OCI-LY3 (cell line): ENCODE data around the gene KMO.
A peak's percentile ranks its signal among the peaks of the same experiment; 100 is the strongest.

Source experiments
- H2AFZ ChIP-seq: fragments of 200-600, 300-600 bp; shearing (Covaris generic); 2 replicates; pipeline ENCODE4 v1.6.0; 2014; ENCODE audit warnings: antibody characterized with exemption, low read depth, low read length
- H3K27ac ChIP-seq: fragments of 200-600, 300-600 bp; sonication (generic); 2 replicates; pipeline ENCODE4 v1.5.1; 2014; ENCODE audit warnings: mild to moderate bottlenecking, low read length, moderate library complexity, mixed read lengths
- H3K27me3 ChIP-seq: fragments of 200-600, 300-600 bp; sonication (generic); 2 replicates; pipeline ENCODE4 v1.6.1; 2014; ENCODE audit warnings: low read depth, low read length, mixed read lengths
- H3K36me3 ChIP-seq: fragments of 200-600, 300-600 bp; sonication (generic); replicated peaks from 2 replicates; pipeline ENCODE3; 2014; ENCODE audit warnings: low read depth, low read length, mixed read lengths
- H3K4me1 ChIP-seq: fragments of 300-600, 200-600 bp; sonication (generic); 2 replicates; pipeline ENCODE4 v1.6.1; 2014; ENCODE audit warnings: low read length, mixed read lengths
- H3K4me2 ChIP-seq: fragments of 200-600, 300-600 bp; sonication (generic); 2 replicates; pipeline ENCODE4 v1.6.1; 2014; ENCODE audit warnings: low read length, mixed read lengths
- H3K4me3 ChIP-seq: fragments of 300-600, 200-600 bp; sonication (generic); 2 replicates; pipeline ENCODE4 v1.5.1; 2014; ENCODE audit warnings: antibody characterized with exemption, mild to moderate bottlenecking, low read length, moderate library complexity
- H3K79me2 ChIP-seq: fragments of 300-600, 200-600 bp; shearing (Covaris generic); 2 replicates; pipeline ENCODE4 v1.6.1; 2014; ENCODE audit warnings: mild to moderate bottlenecking, low read length, mixed read lengths
- H3K9ac ChIP-seq: fragments of 300-600, 200-600 bp; shearing (Covaris generic); 2 replicates; pipeline ENCODE4 v1.6.0; 2014; ENCODE audit warnings: mild to moderate bottlenecking, low read length, moderate library complexity
- H3K9me3 ChIP-seq: fragments of 200-600, 300-600 bp; shearing (Covaris generic); 2 replicates; pipeline ENCODE4 v1.6.1; 2014; ENCODE audit warnings: low read length, mixed read lengths; ENCODE audit not compliant: insufficient read depth
- H4K20me1 ChIP-seq: fragments of 200-600, 300-600 bp; sonication (generic); 2 replicates; pipeline ENCODE4 v1.6.1; 2016; ENCODE audit warnings: low read length, mixed read lengths; ENCODE audit not compliant: insufficient read depth
- EZH2phosphoT487 ChIP-seq: fragments of 200-600 bp; shearing (Covaris generic); IDR thresholded peaks from 2 replicates; pipeline ENCODE4 v1.6.1; 2018; ENCODE audit warnings: antibody characterized with exemption, mixed run types, low read depth
- TF ChIP-seq, protein P1 (sequence below): fragments of 200-600, 300-600 bp; sonication (generic); IDR thresholded peaks from 2 replicates; pipeline ENCODE4 v1.5.1; 2014; ENCODE audit warnings: antibody characterized with exemption, low read length, low read depth

KMO gene

DNA sequence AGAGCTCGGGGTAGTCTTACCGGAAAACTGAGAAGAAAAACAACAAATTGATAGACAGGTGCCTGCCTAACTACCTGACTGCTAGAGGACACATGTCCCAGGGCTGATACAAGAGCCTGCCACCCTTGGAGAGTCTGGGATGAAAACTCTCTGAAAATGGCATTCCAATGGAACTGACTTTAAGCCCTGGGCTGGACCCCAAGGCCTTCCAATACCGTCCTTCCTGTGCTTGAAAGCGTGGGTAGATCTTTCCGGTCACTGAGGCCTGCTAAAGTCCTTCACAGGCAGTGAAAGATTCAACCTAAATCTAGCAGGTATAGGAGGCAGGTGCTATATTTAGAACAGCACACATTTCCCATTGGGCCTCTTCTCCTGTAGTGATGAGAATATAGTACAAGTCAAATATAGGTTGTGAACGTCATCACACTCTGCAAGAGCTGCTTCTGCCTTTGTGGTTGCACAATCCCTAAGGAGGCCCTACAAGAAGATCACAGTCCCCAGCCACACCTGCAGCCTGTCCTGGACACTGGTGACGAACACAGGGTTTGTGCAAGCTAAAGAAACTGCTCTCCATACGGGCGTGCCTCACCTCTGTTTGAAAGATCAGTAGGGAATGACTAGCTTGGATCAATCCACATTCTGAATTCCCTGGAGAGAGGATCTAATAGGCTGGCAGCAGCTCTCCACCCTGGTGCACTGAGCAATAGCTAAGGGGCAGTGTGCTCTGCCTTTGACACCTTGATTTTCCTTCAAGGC lies 108.9 kb downstream of the KMO start:
- Histone ChIP-seq H3K4me2 (peak overlapping the region; percentile 77), H3K27ac (peak overlapping the region; percentile 1; the same call in 1 of the 2 replicates), H3K9ac (peak overlapping the region; percentile 67), H3K4me3 (peak overlapping the region; percentile 96), H3K79me2 (peaks cover 36% of the 10 kb centered on the region), H2AFZ (peak overlapping the region; percentile 82), H3K9me3 (no peaks in the 10 kb centered on the region), H3K36me3 (peaks cover 16% of the 10 kb centered on the region), H4K20me1 (no peaks in the 10 kb centered on the region), H3K27me3 (no peaks in the 10 kb centered on the region), H3K4me1 (peaks cover 31% of the 10 kb centered on the region)
- TF ChIP-seq, protein P1, sequence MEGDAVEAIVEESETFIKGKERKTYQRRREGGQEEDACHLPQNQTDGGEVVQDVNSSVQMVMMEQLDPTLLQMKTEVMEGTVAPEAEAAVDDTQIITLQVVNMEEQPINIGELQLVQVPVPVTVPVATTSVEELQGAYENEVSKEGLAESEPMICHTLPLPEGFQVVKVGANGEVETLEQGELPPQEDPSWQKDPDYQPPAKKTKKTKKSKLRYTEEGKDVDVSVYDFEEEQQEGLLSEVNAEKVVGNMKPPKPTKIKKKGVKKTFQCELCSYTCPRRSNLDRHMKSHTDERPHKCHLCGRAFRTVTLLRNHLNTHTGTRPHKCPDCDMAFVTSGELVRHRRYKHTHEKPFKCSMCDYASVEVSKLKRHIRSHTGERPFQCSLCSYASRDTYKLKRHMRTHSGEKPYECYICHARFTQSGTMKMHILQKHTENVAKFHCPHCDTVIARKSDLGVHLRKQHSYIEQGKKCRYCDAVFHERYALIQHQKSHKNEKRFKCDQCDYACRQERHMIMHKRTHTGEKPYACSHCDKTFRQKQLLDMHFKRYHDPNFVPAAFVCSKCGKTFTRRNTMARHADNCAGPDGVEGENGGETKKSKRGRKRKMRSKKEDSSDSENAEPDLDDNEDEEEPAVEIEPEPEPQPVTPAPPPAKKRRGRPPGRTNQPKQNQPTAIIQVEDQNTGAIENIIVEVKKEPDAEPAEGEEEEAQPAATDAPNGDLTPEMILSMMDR = no peak
- no peak for TF ChIP-seq EZH2phosphoT487

DNA sequence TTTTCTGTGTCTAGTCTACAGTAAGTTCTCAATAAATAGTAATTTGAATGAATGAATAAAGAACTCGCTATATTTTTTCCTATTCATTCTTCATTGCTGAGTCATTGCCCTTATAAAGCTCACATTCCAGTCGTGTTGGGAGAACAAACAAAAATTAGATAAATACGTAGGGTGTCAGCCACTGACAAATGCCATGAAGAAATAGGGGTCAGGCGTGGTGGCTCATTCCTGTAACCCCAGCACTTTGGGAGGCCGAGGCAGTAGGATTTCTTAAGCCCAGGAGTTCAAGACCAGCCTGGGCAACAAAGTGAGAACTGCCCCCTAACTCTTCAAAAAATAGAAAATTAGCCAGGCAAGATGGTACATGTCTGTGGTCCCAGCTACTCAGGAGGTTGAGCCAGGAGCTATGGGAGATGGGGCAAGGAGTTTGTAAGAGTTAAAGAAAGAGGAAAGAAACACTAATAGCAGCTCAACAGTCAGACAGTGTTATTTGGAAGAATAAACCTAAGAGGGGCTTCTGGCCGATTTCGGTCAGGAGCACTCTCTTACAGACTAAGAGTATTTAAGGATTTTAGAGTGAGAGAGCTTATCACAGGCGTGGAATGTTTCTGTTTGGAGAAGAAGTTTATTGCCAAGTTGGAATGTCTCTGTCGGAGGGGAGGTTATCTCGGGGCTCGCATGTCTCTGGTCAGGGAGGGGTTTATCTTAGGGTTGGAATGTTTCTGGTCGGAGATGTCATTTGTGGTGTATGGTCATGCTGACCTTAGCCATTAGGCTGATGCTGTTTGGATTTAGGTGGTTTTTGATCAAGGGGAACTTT lies 109.8 kb downstream of the KMO start:
- no peak overlapping the region for H3K4me3 ChIP-seq
- no peak overlapping the region for H3K4me2 ChIP-seq
- peaks cover 13% of the 10 kb centered on the region for H3K36me3 ChIP-seq
- H4K20me1 ChIP-seq = no peaks in the 10 kb centered on the region
- peaks cover 28% of the 10 kb centered on the region for H3K79me2 ChIP-seq
- no peaks in the 10 kb centered on the region for H3K9me3 ChIP-seq
- H3K27me3 ChIP-seq = no peaks in the 10 kb centered on the region
- no peak overlapping the region for H3K9ac ChIP-seq
- no peak overlapping the region for H3K27ac ChIP-seq
- no peak overlapping the region for H2AFZ ChIP-seq
- no peak for TF ChIP-seq EZH2phosphoT487
- TF ChIP-seq, protein P1 = no peak
- H3K4me1 ChIP-seq = peaks cover 22% of the 10 kb centered on the region

GRCh38 chr1:241642593-241642944 lies 110.4 kb downstream of the KMO start:
- peaks cover 7% of the 10 kb centered on the region for H3K36me3 ChIP-seq
- H3K27me3 ChIP-seq = no peaks in the 10 kb centered on the region
- no peaks in the 10 kb centered on the region for H4K20me1 ChIP-seq
- no peaks in the 10 kb centered on the region for H3K9me3 ChIP-seq
- peaks cover 22% of the 10 kb centered on the region for H3K79me2 ChIP-seq
- no peak overlapping the region for H3K4me3 ChIP-seq
- no peak overlapping the region for H3K9ac ChIP-seq
- TF ChIP-seq EZH2phosphoT487 = no peak
- TF ChIP-seq, protein P1 = no peak
- peaks cover 17% of the 10 kb centered on the region for H3K4me1 ChIP-seq
- no peak overlapping the region for H2AFZ ChIP-seq
- no peak overlapping the region for H3K4me2 ChIP-seq
- H3K27ac ChIP-seq = no peak overlapping the region

DNA sequence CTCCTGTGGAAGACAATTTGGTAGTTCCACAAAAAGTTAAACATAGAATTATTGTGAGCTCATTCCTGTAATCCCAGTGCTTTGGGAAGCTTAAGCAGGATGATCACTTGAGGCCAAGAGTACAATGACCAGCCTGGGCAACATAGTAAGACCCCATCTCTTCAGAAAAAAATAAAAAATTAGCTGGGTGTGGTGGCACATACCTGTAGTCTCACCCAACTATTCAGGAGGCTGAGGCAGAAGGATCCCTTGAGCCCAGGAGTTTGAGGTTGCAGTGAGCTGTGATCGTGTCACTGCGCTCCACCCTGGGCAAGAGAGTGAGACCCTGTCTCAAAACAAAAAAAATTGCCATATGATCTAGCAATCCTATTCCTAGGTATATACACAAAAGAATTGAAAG lies 112.1 kb downstream of the KMO start:
- H3K9me3 ChIP-seq = no peaks in the 10 kb centered on the region
- no peaks in the 10 kb centered on the region for H3K36me3 ChIP-seq
- no peak overlapping the region for H3K4me2 ChIP-seq
- TF ChIP-seq, protein P1 = no peak
- no peak for TF ChIP-seq EZH2phosphoT487
- peaks cover 5% of the 10 kb centered on the region for H3K79me2 ChIP-seq
- H3K4me1 ChIP-seq = peaks cover 5% of the 10 kb centered on the region
- H3K27ac ChIP-seq = no peak overlapping the region
- H2AFZ ChIP-seq = no peak overlapping the region
- H3K27me3 ChIP-seq = no peaks in the 10 kb centered on the region
- no peak overlapping the region for H3K9ac ChIP-seq
- H4K20me1 ChIP-seq = no peaks in the 10 kb centered on the region
- H3K4me3 ChIP-seq = no peak overlapping the region
